Measurements from ENCODE around the gene RIT1. TPM values are rescaled to one million over a fixed set of nuclear protein-coding genes. Genes with fewer than 3 reads are reported as not detected.

The RIT1 gene
- total RNA-seq, 1 experiment from 2014 or later, result 34.8 TPM

DNA sequence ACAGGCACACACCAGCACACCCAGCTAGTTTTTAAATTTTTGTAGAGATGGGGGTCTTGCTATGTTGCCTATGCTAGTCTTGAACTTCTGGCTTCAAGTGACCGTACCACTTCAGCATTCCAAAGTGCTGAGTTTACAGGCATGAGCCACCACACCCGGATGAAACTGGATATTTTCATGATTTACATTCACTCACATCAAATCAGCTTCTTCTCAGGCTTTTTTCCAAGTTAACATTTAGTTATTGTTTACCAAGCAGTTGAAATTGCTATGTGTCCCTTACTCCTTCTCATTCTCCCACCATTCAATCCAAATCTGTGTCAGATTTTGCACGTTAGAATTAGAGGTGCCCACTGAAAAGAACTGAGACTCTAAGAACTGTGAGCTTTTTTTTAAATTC is 18.4 kb downstream of the RIT1 start:
- peak; percentile 69 for DNase-seq (ENCODE audit: low read depth)

DNA sequence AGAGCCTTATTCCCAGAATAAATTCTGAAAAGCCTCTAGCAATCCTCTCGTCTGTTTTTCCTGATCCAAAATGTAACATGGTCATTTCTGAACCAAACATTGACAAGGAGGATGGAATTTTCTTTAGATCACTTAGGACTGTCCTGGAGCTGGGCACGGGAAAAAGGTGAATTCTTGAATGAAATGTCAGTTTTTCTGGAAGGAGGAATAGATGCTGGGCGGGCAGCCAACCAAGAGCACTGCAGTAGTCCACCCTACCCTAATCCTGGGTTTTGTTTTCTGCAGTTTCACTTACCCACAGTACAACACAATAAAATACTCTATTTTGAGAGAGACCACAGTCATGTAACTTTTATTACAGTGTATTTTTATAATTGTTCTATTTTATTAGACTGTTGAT is 20.9 kb downstream of the RIT1 start:
- no peak for DNase-seq (ENCODE audit: low read depth)

DNA sequence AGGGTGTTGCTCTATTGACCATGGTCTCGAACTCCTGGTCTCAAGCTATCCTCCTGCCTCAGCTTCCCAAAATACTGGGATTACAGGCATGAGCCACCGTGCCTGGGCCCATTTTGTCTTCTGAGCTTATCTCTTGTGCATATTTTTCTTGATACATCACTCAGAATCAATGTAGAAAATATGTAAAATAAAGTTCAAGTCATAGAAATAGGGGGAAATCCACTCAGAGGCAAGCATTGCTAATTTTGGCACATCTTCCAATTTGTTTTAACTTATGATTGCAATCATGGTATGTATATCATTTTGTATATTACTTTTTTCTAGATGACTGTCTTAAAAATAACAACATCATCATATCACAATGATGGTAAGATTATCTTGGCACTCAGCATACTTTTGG is 21.6 kb downstream of the RIT1 start:
- no peak for DNase-seq (ENCODE audit: low read depth)

DNA sequence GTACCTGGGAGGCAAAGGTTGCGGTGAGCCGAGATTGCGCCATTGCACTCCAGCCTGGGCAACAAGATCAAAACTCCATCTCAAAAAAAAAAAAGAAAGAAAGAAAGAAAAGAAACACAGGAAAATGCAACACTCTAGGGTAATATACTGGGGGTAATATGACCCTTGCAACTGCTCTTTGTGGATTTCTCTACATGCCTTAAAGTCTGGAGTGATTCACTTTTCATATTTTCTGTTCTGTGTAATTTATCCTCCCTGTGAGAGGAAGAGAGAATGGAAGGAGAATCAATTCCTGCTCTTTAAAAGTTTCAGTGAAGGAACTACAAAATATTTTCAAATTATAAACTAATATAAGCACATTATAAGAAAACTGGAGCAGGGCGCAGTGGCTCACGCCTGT is 22.7 kb downstream of the RIT1 start:
- no peak for DNase-seq (ENCODE audit: low read depth)

DNA sequence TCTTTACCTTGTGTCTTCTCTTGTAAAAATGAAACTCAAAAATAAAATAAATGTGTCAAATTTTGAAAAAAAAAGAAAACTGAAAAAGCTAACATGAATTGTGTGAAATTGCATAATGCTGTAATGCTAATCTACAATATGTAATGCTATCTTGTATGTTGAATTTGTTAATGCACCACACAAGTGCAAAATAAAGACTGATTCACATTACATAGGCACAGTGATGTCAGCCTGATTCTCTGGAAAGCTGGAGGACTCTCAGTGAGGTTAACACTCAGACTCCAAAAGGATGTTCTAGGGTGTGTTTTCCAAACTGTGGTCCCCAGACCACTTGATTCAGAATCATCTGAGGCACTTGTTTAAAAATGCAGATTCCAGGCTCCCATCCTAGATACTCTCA is 26.2 kb downstream of the RIT1 start:
- no peak for DNase-seq (ENCODE audit: low read depth)

DNA sequence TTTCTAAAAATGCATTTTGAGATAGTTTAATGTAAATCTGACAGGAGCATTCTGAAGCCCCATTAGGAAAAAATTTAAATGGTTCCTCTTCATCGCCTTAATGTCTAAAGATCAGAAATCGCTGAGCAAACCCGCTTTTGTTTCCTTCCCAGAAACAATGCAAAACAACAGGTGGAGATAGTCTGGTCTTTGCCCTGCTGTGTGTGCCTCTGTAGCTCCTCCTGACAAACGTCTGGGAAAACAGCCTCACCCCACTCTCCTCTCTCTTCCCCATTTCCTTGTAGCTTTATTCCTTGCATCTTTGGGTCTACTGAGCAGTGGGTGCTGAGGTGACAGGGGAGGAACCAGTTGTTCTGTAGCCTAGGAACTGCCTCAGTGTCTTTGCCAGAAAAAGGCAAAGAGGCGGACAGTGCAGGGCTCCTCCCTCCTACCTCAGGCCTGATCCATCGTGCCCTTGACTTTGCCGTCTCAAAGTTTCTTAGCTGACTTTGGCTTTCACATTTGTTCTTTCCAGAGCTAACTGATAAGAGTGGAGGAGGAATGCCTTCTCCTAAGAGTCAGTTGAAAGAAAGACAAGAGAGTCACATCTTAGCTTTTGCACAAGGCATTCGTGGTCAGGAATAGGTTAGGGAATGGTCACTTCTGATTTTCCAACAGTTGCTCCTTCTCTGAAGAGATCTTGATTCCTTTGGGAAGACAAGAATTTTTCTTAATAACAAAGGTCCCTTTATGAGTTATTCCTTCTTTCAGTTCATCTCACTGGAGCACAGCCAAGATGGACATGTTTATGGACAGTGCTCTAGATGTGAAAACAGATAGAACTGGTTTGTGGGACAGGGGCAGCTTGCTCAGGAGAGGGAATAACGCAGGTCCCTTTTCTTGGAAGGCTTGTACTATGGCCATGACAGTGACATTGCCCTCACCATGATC is 26.9 kb downstream of the RIT1 start:
- DNase-seq (ENCODE audit: low read depth), result peak; percentile 33

DNA sequence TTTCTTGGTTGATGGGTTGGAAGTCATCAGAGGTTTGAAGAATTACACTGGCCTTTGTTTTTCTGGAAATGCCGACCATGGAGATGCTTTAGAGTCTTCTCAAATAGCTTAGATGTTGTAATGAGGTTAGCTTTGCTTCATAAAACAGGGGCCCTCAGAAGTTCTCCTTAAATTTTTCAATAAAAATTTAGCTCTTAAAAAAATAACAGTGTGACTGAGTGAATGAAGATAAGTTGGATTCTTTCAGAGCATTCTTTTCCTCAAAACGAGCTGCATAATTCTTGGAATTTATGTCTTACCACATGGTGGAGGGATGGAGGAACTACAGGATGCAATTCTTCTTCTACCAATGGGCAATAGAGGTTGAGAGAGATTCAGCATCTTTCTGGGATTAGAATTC is 28.4 kb downstream of the RIT1 start:
- no peak for DNase-seq (ENCODE audit: low read depth)

DNA sequence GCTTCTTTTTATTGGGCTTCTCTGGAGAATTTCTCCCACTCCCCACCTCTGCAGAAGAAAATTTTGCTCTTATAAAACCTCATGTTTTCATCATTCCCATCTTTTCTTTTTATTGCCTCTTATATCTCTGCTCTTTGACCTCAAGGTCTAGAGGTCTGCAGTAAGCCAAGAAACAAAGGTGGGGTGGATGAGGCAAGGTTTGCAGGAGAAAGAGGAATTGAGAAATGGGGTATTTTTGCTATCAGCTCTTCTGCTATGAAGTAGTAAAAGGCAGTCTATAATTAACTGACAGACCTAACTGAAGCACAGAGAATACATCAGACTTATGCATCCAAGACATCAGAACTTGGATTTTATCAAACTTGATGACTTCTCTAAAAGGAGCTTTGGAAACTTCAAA is 28.9 kb downstream of the RIT1 start:
- no peak for DNase-seq (ENCODE audit: low read depth)

DNA sequence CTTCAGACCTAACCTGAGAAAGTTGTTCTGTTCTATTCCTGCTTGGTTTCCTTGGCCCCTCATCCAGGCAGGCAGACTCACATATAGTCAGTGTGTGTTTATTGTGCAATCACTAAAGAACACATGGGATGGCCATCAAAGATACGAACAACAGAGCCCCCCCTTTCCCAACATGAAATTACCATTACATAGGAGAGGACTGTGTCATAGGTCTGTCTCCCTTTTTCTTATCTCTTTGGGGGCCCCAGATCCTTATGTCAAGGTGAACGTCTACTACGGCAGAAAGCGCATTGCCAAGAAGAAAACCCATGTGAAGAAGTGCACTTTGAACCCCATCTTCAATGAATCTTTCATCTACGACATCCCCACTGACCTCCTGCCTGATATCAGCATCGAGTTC is 30.2 kb downstream of the RIT1 start:
- DNase-seq (ENCODE audit: low read depth), result no peak

DNA sequence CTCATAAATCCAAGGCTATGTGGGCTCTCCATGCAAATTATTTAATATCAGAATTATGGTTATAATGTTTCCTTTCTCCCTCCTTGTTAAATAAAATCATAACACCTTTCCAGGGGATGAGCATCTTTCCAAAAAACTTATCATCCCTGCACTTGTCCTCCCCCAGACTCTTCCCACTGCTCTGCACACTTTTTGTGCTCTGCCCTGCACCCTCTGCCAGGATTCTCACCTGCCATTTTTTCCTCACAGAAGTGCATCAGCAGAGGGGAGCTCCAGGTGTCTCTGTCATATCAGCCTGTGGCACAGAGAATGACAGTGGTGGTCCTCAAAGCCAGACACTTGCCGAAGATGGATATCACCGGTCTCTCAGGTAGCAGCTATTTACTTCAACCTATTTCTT is 30.9 kb downstream of the RIT1 start:
- DNase-seq (ENCODE audit: low read depth), result no peak

DNA sequence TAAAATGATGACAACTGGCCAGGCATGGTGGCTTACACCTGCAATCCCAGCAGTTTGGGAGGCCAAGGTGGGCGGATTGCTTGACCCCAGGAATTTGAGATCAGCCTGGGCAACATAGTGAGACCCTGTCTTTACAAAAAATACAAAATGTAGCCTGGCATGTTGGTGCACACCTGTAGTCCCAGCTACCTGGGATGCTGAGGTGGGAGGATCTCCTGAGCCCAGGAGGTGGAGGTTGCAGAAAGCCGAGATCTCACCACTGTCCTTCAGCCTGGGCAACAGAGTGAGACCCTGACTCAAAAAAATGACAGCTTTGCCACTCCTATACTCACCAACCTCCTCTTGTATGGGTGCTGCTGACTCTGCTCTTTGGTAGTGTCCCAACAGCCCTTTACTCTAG is 33.2 kb downstream of the RIT1 start:
- no peak for DNase-seq (ENCODE audit: low read depth)

DNA sequence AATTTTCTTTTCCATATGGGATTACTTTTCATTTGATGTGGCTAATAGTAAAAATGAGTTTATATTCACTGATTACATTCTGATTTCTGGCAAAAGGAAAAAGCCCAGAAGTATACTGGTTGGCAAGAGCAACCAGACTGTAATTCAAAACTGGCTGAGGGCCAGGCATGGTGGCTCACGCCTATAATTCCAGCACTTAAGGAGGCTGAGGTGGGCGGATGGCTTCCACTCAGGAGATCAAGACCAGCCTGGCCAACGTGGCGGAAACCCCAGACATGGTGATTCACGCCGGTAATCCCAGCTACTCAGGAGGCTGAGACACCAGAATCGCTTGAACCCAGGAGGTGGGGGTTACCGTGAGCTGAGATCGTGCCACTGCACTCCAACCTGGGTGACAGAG is 37.3 kb downstream of the RIT1 start:
- no peak for DNase-seq (ENCODE audit: low read depth)

DNA sequence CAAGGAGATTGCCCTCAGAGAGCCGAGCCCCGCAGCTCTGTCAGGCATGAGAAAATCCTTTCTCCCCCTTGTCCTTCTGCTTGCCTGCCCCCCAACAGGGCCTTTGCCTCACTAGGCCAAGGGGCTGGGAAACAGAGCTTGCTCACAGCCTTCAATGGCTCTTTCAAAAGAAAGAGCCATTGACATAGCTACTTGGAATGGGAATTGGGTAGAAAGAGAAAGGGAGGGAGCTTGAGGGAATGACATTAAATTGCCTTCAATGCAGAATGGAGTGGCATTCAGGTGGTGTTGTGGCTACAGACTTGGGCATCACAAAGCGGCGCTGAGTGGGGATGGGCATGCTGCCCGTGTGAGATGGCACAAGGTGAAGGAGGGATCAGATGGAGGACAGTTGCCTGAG is 38.6 kb downstream of the RIT1 start:
- DNase-seq (ENCODE audit: low read depth), result no peak

DNA sequence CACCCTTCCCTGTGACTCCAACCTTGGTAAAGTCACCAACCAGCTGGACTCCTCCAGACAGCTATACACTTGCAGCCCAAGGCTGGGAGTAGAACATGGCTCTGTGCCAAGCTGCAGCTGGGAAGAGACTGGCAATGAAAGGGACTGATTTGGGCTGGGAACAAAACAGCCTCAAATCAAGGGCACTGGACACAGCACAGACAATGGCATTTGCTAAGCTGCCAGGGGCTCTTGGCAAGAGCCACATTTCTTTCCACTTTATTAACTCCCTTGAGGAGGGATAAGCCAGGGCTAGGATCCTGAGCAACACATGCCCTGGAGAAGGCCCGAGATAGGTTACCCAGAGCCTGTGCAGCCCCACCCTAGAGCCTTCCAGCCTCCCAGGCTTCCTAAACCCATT is 39.8 kb downstream of the RIT1 start:
- DNase-seq (ENCODE audit: low read depth), result peak; percentile 57

DNA sequence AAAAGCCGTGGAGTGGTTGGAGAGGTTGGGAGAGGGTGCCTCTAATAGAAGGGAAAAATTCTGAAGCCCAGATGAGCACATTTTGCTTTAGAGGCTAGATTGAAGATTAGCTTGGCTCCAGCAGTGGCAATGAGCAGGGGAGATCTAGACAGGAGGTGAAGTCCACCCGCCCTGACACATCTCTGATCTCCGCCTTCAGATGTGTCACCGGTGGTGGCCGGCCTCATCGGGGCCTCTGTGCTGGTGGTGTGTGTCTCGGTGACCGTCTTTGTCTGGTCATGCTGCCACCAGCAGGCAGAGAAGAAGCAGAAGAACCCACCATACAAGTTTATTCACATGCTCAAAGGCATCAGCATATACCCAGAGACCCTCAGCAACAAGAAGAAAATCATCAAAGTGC is 43.4 kb downstream of the RIT1 start:
- no peak for DNase-seq (ENCODE audit: low read depth)

DNA sequence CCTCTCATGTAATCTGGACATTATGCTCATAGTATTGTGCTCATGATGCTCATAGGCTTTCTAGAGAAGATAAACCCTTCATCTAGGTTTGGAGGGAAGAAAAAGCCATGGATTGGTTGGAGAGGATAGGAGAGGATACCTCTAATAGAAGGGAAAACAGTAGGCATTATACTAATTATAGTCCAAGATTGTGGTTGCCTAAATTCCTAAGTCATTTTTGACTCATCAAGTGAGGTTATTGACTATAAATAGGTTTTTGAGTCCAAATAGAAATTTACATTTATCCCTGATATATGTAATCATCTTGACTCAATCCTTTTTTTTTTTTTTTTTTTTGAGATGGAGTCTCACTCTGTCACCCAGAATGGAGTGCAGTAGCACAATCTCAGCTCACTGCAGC is 46.8 kb downstream of the RIT1 start:
- no peak for DNase-seq (ENCODE audit: low read depth)

DNA sequence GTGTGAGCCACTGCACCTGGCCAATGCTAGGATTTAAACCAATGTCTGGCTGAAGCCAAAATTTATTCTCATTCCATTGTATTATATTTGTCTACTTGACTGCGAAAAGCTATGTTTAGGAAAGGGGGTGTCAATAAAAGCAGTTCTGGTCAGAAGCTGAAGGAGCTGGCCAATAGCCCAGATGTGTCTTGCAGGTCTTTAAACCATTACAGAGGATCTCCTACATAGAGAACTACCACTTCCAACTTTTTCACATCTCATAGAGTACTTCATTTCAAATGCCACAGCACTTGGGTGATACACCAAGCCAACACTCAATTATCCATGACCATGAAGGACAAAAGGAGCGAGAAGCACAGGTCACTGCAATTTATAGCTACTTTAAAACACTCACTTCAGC is 49.3 kb downstream of the RIT1 start:
- no peak for DNase-seq (ENCODE audit: low read depth)

DNA sequence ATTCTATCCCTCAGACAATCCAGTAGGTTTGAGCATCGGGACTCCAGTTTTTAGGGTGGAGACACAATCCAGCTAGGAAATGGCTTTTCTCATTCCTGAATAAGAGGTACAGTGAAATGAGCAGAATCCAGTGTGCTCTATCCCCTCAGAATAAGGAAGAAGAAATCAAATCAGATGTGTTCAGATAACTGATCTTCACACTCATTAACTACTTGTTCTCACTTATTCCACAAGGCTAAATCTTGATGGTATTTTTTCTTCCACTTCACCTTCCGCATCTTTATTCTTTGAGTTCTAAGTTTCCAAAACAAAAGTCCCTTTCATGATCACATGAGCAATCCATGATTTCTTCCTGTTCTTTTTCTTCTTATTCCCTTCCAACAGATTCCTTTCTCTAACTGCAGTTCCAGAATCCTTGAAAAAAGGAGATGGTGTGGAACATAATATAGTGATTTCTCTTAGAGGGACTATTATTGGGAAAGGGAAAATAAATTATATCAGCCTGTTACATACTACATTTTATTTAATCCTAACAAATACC is 50.1 kb downstream of the RIT1 start:
- no peak for DNase-seq (ENCODE audit: low read depth)

DNA sequence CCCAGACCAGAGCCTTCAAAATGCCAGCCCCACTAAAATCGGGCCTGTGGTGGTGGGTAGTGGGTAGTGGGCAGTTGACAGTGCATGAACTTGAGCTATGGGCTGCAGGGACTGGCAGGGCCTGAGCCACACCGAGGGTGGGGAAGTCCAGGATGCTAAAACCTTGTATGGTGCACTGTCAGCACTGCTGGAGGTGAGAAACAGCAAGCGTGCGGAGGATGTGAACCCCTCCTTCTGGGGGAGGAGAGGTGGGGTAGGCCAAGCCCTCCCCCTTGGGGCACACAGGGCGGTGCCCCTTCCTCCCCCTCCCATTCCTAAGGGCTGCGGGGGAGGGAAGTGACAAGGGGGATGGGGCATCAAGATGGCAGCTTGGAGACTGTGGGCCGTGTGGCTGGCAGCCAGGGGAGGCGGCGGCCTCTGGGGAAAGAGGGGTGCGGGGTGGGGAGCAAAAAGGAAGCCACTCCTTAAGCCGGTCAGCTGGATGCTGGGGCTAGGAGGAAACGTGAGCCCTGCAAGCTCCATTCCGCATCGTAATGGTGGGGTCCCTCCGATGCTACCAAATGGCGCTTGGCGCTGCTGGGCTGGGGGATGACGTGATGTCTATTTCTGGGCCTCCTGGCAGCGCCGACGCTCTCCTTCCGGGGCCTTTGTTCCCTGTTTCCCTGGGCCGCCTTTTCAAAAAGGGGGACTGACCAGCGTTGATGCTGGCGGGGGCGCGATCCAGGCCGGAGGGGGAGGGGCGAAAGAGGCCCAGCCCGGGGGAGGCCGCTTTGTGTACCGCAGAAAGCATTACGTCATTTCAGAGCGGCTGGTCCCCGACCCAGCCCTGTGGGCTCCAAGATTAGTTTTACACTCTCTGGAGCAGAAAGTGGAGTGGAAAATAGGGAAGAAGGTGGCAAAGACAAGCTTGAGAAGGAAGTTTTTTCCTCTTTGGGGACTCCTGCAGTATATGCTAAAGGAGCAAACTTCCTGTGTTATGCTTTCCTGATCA is 51.0 kb downstream of the RIT1 start:
- peak; percentile 81 for DNase-seq (ENCODE audit: low read depth)

DNA sequence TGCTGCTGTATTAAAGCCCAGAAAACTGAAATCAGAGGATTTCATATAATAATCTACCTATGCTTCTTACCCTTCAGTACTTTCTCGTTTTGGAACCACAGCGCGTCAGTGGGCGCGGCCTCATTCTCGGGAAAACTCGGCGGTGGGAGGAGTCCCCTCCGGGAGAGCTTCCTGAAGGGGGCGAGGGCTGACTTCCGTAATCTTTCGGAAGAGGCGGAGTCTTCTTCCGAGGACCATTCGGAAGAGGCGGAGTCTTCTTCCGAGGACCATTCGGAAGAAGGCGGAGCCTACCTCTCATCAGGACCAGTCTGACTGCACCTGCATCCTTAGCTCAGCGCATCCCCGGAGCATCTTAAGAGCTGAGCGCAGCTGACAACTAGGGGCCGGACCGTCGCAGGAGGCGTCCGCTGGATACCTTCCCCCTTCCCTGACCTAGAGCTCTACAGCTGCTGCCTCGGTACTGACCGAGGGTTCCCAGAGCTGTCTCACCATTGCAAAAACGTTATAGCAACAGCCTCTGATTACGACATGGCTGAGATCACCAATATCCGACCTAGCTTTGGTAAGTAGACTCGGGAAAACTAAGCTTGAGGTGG is 51.8 kb downstream of the RIT1 start, which contains the start of gene SYT11:
TSS of gene SYT11 (plus strand) at position 334 of the 596 bp plus-strand sequence. CDS start at position 529, 195 bp downstream.
- peak; percentile 93 for DNase-seq (ENCODE audit: low read depth)

DNA sequence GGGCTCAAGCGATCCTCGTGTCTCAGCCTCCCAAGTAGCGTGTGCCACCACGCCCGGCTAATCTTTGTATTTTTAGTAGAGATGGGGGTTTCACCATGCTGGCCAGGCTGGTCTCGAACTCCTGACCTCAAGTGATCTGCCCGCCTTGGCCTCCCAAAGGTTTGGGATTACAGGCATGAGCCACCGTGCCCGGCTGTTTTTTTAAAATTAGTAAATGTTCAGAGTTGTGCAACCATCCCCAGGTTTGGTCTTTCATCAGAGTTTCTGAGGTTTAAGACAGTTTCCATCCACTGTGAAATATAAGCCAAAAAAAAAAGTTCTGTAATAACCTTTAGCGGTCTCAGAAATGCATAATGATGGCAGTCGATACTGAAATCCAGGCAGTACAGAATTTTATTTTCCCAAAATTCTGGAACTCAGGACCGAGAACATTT is 52.3 kb downstream of the RIT1 start:
- DNase-seq (ENCODE audit: low read depth), result no peak

Measured in RPMI7951 (cell line).